SK-N-SH (cell line): Measurements from ENCODE around the gene CTNNA3.

Experiments
- CHD2 ChIP-seq: fragments of 150-350 bp; IDR thresholded peaks from 2 replicates; pipeline ENCODE4 v1.6.1; 2018; ENCODE audit warnings: low read length; ENCODE audit not compliant: partially characterized antibody
- EP300 ChIP-seq, 2 experiments: IDR thresholded peaks; 2 replicates each; pipeline versions ENCODE4 v1.4.0 to v1.6.1; 2012; ENCODE audit warnings: borderline replicate concordance in 1 of 2, low read depth in 1 of 2, low read length in 1 of 2
- EZH2phosphoT487 ChIP-seq: fragments of 200-600 bp; sonication (generic); IDR thresholded peaks from 2 replicates; pipeline ENCODE4 v1.6.1; 2017; ENCODE audit warnings: low read depth, mixed run types, mild to moderate bottlenecking, antibody characterized with exemption, moderate library complexity, borderline replicate concordance
- POLR2AphosphoS5 ChIP-seq: IDR thresholded peaks from 2 replicates; pipeline ENCODE4 v1.6.1; 2012; ENCODE audit warnings: low read depth, low read length
- RAD21 ChIP-seq: IDR thresholded peaks from 2 replicates; pipeline ENCODE4 v1.6.1; 2012; ENCODE audit warnings: mild to moderate bottlenecking, low read length
- RFX5 ChIP-seq: IDR thresholded peaks from 2 replicates; pipeline ENCODE4 v1.6.1; 2012; ENCODE audit warnings: mild to moderate bottlenecking, improper control_type of control experiment, low read length
- SMC3 ChIP-seq: IDR thresholded peaks from 2 replicates; pipeline ENCODE4 v1.6.1; 2012; ENCODE audit warnings: low read depth, low read length, improper control_type of control experiment
- TAF1 ChIP-seq: IDR thresholded peaks from 2 replicates; pipeline ENCODE4 v1.6.1; 2012; ENCODE audit warnings: low read depth, mild to moderate bottlenecking, low read length, moderate library complexity, borderline replicate concordance
- TCF12 ChIP-seq: IDR thresholded peaks from 2 replicates; pipeline ENCODE4 v1.4.0; 2012
- TF ChIP-seq, protein P1 (sequence below): fragments of 200-600 bp; sonication (generic); IDR thresholded peaks from 2 replicates; pipeline ENCODE4 v1.6.1; 2017; ENCODE audit warnings: antibody characterized with exemption, mild to moderate bottlenecking, moderate library complexity
- TF ChIP-seq, protein P2 (sequence below): IDR thresholded peaks from 2 replicates; pipeline ENCODE4 v1.6.1; 2012; ENCODE audit warnings: mild to moderate bottlenecking, low read depth, low read length, moderate library complexity
- TF ChIP-seq, protein P3 (sequence below): IDR thresholded peaks from 2 replicates; pipeline ENCODE4 v1.4.0; 2012; ENCODE audit warnings: low read depth
- TF ChIP-seq, protein P4 (sequence below): fragments of 150-350 bp; IDR thresholded peaks from 2 replicates; pipeline ENCODE4 v1.6.1; 2016; ENCODE audit warnings: mild to moderate bottlenecking, low read depth, low read length

DNA sequence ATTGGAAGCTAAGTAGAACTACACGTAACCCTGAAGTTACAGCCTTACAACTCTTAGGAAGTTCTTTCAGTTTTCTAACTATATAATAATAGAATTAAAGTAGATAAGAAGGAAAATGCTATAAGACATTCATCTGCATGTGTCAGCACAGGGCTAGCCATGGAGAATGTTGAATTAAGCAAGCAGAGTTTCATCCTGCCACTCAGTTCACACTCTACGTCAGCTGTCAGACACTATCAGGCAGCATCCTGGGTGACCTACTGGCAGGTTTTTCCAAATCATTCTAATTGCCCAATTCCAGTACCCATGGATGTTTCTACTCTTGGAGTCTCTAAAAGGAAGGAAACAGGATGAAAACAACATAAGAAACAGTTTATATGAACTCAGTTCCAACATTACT is 815.2 kb downstream of the CTNNA3 start:
- TF ChIP-seq, protein P1, sequence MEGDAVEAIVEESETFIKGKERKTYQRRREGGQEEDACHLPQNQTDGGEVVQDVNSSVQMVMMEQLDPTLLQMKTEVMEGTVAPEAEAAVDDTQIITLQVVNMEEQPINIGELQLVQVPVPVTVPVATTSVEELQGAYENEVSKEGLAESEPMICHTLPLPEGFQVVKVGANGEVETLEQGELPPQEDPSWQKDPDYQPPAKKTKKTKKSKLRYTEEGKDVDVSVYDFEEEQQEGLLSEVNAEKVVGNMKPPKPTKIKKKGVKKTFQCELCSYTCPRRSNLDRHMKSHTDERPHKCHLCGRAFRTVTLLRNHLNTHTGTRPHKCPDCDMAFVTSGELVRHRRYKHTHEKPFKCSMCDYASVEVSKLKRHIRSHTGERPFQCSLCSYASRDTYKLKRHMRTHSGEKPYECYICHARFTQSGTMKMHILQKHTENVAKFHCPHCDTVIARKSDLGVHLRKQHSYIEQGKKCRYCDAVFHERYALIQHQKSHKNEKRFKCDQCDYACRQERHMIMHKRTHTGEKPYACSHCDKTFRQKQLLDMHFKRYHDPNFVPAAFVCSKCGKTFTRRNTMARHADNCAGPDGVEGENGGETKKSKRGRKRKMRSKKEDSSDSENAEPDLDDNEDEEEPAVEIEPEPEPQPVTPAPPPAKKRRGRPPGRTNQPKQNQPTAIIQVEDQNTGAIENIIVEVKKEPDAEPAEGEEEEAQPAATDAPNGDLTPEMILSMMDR, result no peak
- TF ChIP-seq, protein P2, sequence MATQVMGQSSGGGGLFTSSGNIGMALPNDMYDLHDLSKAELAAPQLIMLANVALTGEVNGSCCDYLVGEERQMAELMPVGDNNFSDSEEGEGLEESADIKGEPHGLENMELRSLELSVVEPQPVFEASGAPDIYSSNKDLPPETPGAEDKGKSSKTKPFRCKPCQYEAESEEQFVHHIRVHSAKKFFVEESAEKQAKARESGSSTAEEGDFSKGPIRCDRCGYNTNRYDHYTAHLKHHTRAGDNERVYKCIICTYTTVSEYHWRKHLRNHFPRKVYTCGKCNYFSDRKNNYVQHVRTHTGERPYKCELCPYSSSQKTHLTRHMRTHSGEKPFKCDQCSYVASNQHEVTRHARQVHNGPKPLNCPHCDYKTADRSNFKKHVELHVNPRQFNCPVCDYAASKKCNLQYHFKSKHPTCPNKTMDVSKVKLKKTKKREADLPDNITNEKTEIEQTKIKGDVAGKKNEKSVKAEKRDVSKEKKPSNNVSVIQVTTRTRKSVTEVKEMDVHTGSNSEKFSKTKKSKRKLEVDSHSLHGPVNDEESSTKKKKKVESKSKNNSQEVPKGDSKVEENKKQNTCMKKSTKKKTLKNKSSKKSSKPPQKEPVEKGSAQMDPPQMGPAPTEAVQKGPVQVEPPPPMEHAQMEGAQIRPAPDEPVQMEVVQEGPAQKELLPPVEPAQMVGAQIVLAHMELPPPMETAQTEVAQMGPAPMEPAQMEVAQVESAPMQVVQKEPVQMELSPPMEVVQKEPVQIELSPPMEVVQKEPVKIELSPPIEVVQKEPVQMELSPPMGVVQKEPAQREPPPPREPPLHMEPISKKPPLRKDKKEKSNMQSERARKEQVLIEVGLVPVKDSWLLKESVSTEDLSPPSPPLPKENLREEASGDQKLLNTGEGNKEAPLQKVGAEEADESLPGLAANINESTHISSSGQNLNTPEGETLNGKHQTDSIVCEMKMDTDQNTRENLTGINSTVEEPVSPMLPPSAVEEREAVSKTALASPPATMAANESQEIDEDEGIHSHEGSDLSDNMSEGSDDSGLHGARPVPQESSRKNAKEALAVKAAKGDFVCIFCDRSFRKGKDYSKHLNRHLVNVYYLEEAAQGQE, result no peak
- TF ChIP-seq CHD2 (no peak), EP300 (IDR thresholded peaks at IDR 0.05; ENCODE audit: borderline replicate concordance in 1 of 2, low read depth in 1 of 2, low read length in 1 of 2) (no peak), RFX5 (no peak), TCF12 (no peak), RAD21 (no peak), SMC3 (no peak), POLR2AphosphoS5 (no peak), EZH2phosphoT487 (no peak), TAF1 (no peak)
- TF ChIP-seq, protein P3, sequence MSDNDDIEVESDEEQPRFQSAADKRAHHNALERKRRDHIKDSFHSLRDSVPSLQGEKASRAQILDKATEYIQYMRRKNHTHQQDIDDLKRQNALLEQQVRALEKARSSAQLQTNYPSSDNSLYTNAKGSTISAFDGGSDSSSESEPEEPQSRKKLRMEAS, result no peak
- TF ChIP-seq, protein P4, sequence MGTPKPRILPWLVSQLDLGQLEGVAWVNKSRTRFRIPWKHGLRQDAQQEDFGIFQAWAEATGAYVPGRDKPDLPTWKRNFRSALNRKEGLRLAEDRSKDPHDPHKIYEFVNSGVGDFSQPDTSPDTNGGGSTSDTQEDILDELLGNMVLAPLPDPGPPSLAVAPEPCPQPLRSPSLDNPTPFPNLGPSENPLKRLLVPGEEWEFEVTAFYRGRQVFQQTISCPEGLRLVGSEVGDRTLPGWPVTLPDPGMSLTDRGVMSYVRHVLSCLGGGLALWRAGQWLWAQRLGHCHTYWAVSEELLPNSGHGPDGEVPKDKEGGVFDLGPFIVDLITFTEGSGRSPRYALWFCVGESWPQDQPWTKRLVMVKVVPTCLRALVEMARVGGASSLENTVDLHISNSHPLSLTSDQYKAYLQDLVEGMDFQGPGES, result no peak
